Fibroblast of lung (primary cell): Measurements from ENCODE around the gene LRP1.

Experiments used
- EZH2 ChIP-seq: IDR thresholded peaks from 2 replicates; pipeline ENCODE4 v1.5.1; 2012; ENCODE audit warnings: low read length, control low read depth, mild to moderate bottlenecking; ENCODE audit errors: missing control alignments
- TF ChIP-seq, protein P1 (sequence below), 2 donors: IDR thresholded peaks in 1 of 2; conservative IDR thresholded peaks in 1 of 2; 1 replicate in 1 of 2; 2 replicates in 1 of 2; pipeline ENCODE4 v1.5.1; 2011 to 2012; ENCODE audit warnings: low read length in 2 of 2, control low read depth in 1 of 2, inconsistent platforms in 1 of 2, low read depth in 1 of 2, mild to moderate bottlenecking in 1 of 2

DNA sequence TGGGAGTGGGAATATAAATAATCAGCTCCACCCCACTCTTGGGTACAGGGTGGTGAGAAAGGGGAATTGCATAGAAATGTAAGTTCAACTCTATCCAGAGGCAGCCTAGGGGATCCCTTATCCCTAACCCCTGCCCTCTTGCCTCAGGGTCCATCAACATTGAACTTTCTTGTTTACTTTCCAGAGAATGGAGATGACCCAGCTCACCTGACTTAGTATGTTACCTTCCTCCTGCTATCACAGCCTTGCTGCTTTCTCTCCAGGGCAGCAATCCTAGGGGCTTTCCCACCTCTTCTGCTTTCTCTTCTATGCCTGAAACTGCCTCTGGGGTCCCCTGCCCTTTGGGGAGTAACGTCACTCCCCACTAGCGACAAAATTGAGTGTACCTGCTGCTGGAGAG lies 2.7 kb downstream of the LRP1 start:
- TF ChIP-seq, protein P1, sequence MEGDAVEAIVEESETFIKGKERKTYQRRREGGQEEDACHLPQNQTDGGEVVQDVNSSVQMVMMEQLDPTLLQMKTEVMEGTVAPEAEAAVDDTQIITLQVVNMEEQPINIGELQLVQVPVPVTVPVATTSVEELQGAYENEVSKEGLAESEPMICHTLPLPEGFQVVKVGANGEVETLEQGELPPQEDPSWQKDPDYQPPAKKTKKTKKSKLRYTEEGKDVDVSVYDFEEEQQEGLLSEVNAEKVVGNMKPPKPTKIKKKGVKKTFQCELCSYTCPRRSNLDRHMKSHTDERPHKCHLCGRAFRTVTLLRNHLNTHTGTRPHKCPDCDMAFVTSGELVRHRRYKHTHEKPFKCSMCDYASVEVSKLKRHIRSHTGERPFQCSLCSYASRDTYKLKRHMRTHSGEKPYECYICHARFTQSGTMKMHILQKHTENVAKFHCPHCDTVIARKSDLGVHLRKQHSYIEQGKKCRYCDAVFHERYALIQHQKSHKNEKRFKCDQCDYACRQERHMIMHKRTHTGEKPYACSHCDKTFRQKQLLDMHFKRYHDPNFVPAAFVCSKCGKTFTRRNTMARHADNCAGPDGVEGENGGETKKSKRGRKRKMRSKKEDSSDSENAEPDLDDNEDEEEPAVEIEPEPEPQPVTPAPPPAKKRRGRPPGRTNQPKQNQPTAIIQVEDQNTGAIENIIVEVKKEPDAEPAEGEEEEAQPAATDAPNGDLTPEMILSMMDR (conservative IDR thresholded peaks at IDR 0.05 in 1 of 2, IDR thresholded peaks at IDR 0.05 in 1 of 2; ENCODE audit: low read depth in 1 of 2, low read length in 2 of 2), result no peak
- TF ChIP-seq EZH2, result no peak
